Fibroblast of mammary gland (primary cell): Measurements from ENCODE around the gene TBC1D20.

Experiments
- DNase-seq: peaks from one replicate; pipeline ENCODE4 v3.0.0-alpha.2; 2010; ENCODE audit warnings: low read depth
- H3K4me3 ChIP-seq: 2 replicates; pipeline ENCODE4 v1.5.1; 2011; ENCODE audit warnings: low read depth, mild to moderate bottlenecking, low read length, moderate library complexity; ENCODE audit not compliant: control insufficient read depth
- TF ChIP-seq, protein P1 (sequence below): conservative IDR thresholded peaks from 2 replicates; pipeline ENCODE4 v1.5.1; 2011; ENCODE audit warnings: low read depth, low read length, inconsistent platforms; ENCODE audit not compliant: control insufficient read depth, insufficient read depth

Gene TBC1D20

DNA sequence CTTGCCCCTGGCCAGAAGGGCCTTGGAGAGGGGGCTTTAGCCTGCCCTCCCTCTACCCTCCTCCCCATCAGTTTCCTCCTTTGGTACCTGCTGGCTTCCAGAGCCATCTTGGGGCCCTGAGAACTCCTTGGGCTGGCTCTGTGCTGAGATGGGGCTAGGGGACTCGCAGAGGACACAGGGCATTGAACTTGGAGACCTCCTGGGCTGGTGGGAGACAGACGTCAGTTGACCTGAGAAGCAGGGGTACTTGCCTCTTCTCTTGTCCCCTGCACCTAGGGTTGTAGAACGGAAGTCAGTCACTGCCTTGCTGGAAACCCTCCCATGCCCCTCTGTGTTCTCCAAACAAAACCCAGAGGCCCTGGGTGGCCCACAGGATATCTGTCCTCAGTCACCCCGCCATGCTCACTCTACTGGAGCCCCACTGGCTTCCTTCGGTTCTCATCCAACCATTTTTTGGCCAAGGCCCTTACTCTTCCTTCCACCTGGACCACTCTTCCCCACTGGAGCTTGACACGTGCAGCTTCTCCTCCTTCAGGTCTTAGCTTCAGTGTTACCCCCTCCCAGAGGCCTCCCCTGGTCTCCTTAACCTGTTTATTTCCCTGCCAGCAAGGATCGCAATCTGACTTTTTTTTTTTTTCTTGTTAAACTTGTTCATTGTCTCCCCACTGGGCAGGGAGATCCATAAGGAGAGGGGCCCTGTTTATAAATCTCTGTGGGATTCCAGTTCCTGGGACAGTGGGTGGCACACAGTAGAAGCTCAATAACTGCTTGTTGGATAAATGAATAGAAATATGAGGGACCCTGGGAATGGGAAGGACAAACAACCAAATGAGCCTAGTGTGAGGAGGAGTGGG is 53.3 kb downstream of the TBC1D20 start:
- DNase-seq, result no peak
- H3K4me3 ChIP-seq, result peak overlapping the region; percentile 93
- TF ChIP-seq, protein P1, sequence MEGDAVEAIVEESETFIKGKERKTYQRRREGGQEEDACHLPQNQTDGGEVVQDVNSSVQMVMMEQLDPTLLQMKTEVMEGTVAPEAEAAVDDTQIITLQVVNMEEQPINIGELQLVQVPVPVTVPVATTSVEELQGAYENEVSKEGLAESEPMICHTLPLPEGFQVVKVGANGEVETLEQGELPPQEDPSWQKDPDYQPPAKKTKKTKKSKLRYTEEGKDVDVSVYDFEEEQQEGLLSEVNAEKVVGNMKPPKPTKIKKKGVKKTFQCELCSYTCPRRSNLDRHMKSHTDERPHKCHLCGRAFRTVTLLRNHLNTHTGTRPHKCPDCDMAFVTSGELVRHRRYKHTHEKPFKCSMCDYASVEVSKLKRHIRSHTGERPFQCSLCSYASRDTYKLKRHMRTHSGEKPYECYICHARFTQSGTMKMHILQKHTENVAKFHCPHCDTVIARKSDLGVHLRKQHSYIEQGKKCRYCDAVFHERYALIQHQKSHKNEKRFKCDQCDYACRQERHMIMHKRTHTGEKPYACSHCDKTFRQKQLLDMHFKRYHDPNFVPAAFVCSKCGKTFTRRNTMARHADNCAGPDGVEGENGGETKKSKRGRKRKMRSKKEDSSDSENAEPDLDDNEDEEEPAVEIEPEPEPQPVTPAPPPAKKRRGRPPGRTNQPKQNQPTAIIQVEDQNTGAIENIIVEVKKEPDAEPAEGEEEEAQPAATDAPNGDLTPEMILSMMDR, result no peak

DNA sequence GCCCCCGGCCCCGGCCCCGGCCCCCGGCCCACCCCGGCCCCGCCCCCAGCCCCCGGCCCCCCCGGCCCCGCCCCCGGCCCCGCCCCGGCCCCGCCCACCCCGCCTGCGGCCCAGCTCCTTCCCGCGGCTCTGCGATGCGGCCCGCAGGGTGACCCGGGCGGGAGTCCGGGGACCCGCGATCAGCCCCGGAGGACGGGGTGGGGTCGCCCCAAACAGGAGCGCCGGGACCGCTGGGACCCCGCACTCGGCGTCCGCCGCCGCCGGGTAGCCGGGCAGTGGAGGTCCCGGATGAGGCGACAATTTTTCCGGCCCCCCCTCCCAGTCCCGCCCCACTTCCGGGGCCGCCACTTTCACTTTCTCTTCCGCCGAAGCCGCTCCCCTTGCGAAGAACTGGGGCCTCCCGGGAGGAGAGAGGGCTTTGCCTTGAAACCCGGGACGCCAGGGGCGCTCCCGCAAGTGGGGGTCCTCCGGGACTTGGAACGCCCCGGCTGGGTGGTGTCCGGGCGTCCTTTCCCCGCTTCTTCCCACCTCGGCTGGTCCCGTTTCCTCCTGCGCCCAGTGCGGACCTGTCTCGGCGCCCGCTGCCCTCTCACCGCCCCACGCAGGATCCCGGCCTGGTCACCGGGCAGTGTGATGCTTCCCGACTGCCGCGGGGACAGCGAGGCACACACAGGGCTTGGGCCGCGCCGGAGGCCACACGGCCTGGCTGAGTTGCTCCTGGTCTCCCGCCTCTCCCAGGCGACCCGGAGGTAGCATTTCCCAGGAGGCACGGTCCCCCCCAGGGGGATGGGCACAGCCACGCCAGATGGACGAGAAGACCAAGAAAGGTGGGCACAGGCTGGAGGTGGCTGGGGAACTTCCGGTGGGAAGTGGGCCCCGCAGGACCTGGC is 54.1 kb downstream of the TBC1D20 start, which contains the start of gene RBCK1:
RBCK1 (plus strand) TSS at position 347 of the 890 bp plus-strand sequence; CDS start at position 806, 459 bp downstream.
- DNase-seq, result peak; percentile 67

DNA sequence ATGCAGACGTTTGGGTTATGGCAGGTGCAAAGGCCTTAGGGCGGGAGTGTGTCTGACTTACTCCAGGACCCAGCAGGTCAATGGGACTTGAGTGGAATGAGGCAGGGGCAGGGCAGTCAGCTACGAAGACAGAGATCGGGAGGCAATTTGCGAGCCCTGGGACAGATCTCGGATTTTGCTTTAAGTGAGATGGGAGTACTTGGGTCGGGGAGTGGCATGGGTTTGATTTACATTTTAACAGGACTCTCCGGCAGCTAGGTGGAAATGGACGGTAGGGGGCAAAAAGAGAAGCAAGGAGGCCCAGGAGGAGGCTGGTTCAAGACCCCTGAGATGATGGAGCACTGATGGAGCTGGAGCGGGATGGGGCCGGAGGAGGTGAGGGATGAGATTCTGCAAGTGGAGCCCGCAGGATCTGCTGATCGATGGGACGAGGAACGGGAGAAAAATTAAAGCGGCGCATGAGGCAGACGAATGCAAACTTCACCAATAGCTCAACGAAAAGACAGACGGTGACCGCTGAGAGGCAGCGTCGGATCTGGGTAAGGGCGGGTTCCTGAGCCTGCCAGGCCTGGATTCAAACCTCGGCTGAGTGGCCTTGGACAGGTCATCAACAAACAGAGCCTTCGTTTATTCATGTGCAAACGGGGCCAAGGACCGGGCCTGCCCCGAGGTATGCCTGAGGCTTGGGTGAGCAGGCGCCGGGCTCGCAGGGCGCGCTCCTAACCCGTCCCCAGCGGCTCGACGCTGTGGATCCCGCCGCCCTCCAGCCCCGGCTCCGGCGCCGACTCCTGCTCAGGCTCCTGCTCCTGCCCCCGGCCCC is 55.0 kb downstream of the TBC1D20 start:
- DNase-seq, result peak; percentile 77
- TF ChIP-seq, protein P1, result peak; percentile 33

More for the DNA sequence above, 54.1 kb downstream of the TBC1D20 start, which contains the start of gene RBCK1:
- peak within 1 kb of the TSS; percentile 93 for H3K4me3 ChIP-seq
- TF ChIP-seq, protein P1, result no peak

DNA sequence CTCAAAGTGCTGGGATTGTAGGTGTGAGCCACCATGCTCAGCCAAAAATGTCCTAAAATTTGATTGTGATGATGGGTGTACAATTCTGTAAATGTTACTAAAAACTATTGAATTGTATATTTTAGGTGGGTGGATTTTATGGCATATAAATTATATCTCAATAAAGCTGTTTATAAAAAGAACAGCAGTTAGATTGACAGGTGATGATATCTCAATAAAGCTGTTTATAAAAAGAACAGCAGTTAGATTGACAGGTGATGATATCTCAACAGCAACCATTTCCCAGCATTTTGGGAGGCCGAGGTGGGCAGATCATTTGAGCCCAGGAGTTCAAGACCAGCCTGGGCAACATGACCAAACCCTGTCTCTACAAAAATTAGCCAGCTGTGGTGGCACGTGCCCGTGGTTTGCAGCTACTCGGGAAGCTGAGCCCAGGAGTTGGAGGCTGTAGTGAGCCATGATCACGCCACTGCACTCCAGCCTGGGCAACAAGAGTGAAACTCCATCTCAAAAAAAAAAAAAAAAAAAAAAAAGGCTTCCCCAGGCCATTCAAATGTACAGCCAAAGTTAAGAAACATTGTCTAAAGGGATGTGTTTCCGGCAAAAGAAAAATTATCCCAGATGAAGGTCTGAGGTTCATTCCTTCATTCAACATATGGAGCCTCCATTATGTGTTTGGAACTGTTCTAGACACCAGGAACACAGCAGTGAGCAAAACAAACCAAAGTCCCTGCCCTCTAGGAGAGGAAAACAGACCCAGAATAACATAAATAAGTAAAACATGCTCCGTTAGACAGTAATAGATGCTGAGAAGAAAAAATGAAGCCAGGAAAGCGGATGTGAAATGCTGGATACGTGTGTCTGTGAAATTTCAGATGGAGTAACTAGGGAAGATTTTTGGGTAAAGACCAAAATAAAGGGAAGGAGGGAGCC is 55.9 kb downstream of the TBC1D20 start:
- DNase-seq, result no peak
- TF ChIP-seq, protein P1, result no peak
- H3K4me3 ChIP-seq, result no peak overlapping the region

More for the DNA sequence above, 55.0 kb downstream of the TBC1D20 start:
- H3K4me3 ChIP-seq, result peak overlapping the region; percentile 52

DNA sequence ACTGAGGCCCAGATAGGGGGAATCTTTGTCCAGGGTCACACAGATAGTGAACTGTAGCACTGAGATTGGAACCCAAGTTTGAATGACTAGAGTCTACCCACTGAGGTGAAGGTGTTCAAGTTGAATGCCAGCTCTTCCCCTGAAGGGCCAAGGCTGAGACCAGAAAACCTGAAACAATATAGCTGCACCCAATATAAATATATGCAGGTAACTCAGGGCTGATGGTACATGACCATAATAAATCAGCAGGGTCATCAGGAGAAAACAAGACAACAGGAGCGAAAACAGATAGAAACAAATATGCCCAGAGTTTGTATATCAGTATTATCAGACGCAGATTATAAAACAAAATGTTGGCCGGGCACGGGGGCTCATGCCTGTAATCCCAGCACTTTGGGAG is 58.2 kb downstream of the TBC1D20 start:
- no peak overlapping the region for H3K4me3 ChIP-seq
- DNase-seq, result no peak
- TF ChIP-seq, protein P1, result no peak
